Activated T-cell treated with anti-CD3 and anti-CD28 coated beads, Interleukin-2, amount 50 U/mL, for 4 hours (primary cell): Measurements from ENCODE around the gene LTBP3. TPM values are rescaled to one million over a fixed set of nuclear protein-coding genes. Genes with fewer than 3 reads are reported as not detected.

ENCODE experiments used
- ATAC-seq, 2 donors: fragments of 200-7000 bp; cut with Tn5 transposase; one replicate each; pipeline ENCODE4 v1.10.0; 2021
- DNase-seq: peaks from one replicate; pipeline ENCODE4 v3.0.0-alpha.2; 2020
- H3K27me3 Mint-ChIP-seq: one replicate; pipeline ENCODE4 v1.8.0; 2021; ENCODE audit warnings: low read depth, mixed read lengths
- H3K36me3 Mint-ChIP-seq: one replicate; pipeline ENCODE4 v1.8.0; 2022; ENCODE audit warnings: mixed read lengths; ENCODE audit not compliant: insufficient read depth
- H3K4me1 Mint-ChIP-seq: one replicate; pipeline ENCODE4 v1.8.0; 2021; ENCODE audit warnings: low read depth, mixed read lengths
- H3K4me3 Mint-ChIP-seq: one replicate; pipeline ENCODE4 v1.8.0; 2021; ENCODE audit warnings: mild to moderate bottlenecking, moderate library complexity, mixed read lengths
- H3K9me3 Mint-ChIP-seq: one replicate; pipeline ENCODE4 v1.8.0; 2021; ENCODE audit warnings: mixed read lengths
- total RNA-seq, 3 donors: library from RNA; stranded (reverse); gene quantifications; one replicate each; pipeline ENCODE4 v1.2.1, GENCODE V29; 2021

The LTBP3 gene
- total RNA-seq, 3 donors from 2014 or later = 33.1 to 40.8 (median 40.1) TPM

DNA sequence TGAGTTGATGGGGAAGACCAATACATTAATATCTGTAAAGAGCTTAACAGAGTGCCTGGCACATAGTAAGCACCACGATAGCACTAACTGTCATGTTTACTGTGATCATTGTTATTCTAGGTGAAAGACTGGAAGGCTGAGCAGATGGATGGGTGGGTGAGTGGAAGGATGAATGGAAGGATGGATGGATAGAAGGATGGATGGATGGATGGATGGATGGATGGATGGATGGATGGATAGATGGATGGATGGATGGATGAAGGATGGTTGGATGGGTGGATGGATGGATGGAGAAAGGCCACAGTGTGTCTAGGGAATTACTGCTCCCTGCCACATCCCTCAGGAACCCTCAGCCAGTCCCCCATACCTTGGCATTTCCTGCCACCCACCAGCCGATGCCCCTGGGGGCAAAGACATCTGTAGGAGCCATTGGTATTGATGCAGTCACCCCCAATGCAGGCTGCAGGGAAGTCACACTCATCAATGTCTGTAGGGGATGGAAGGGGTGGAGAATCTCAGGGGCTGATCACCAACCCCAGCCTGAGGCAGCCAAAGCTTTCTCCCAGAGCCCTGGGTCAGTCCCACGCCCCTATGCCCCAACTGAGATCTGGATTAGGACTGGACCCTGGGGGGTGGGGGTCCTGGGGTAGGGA, 15.3 kb downstream of the LTBP3 start:
- H3K27me3 Mint-ChIP-seq = no peaks in the 10 kb centered on the region
- DNase-seq (no peak), ATAC-seq (no peak)
- no peaks in the 10 kb centered on the region for H3K9me3 Mint-ChIP-seq
- no peak overlapping the region for H3K4me3 Mint-ChIP-seq
- peaks cover 1% of the 10 kb centered on the region for H3K36me3 Mint-ChIP-seq
- H3K4me1 Mint-ChIP-seq = peaks cover 38% of the 10 kb centered on the region

DNA sequence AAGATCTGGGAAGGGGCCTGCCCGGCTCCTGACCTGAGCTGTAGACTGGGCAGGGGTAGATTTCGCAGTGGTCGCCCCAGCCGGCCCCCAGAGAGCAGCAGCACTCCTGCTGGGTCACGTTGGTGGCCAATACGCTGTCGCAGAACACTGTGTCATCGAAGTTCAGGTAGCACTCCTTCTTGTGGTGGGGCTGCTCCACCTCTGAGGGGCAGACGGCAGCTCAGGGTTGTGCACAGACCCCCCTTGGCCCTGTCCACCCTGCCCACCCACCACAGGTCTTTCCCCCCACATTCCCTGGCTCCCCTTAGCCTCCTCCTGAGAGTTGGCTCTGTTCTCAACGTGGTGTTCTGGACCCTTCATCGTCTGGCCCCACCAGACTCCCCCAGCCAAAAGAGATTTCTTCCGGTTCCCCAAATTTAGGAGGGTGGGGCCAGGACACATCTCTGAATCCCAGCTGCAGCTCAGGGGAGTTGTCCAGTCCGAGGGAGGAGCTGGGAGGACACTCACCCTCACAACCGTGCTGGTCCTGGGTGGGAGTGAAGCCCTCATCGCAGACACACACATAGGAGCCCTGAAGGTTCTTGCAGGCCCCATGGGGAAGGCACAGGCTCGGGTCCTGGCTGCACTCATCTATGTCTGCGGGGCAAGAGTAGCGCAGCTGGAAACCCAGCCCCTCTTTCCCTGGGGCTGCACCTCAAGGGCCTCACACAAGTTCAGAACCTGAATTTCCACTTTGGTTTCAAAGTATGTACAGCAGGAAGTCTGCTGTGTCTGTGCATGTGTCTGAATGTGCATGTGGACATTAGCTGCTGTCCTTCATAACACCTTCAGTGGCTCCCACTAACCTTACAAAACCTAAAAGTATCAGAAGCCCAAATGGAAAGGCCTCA, 16.8 kb downstream of the LTBP3 start:
- H3K36me3 Mint-ChIP-seq = peaks cover 1% of the 10 kb centered on the region

DNA sequence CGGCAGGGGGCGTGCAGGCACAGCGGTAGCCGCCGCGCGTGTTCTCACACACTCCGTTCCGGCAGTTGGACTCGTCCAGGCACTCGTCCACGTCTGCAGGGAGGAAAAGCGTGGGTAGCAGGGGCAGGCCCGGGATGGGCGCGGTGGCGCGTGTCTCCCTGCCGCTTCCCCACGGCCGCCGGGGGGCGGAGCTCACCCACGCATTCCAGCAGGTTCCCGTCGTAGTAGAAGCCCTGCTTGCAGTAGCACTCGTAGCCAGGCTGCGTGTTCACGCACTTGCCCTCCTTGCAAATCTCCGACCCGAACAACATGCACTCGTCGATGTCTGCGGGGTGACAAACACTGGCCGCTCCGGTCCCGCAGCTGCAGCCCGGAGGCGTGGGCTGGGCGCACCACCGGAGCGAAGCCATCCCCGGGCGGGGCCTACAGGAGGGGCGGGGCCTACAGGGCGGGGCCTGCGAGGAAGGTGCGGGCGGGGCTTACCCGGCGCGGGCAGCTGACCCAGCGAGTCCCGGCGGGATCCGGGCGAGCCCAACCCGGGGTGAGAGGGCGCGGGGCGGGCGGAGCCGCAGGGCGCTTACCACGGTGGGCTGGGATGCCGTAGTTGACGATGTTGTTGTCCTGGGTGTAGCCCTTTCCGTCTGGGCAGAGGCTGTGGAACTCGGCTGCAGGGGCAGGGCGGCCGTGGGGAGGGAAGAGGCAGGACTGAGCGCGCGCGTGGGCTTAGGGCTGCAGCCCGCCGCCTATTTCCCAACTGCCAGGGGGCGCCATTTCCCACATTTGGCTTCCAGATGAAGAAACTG, 17.7 kb downstream of the LTBP3 start:
- H3K9me3 Mint-ChIP-seq = no peaks in the 10 kb centered on the region
- peak overlapping the region; percentile 81 for H3K4me3 Mint-ChIP-seq
- H3K27me3 Mint-ChIP-seq = no peaks in the 10 kb centered on the region

More for the DNA sequence above, 16.8 kb downstream of the LTBP3 start:
- peaks cover 30% of the 10 kb centered on the region for H3K4me1 Mint-ChIP-seq
- no peaks in the 10 kb centered on the region for H3K27me3 Mint-ChIP-seq
- no peaks in the 10 kb centered on the region for H3K9me3 Mint-ChIP-seq
- H3K4me3 Mint-ChIP-seq = peak overlapping the region; percentile 81
- no peak for ATAC-seq
- DNase-seq = no peak

DNA sequence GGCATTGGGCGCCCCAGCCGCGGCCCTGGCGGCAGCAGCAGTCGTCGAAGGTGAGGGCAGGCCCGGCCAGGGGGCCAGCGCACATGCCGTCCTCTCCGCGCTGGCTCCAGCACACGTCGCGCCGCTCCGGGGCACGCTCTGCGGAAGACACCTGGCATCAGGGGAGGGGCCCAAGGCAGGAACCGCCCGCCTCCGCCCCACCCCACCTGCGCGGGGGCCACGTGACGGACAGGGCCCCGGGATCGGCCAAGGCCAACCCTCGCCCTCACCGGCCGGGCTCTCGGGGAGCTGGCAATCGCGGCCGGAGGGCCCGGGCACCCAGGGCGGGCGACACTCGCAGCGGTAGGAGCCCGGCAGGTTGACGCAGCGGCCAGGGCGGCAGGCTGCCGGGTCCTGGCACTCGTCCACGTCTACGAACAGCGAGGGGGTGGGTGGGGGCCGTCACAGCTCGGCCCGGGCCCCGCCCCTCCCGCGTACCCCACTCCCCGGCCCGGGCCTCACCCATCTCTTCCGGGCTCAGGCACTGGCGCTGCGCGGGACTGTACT, 18.3 kb downstream of the LTBP3 start:
- H3K36me3 Mint-ChIP-seq = peaks cover 1% of the 10 kb centered on the region
- DNase-seq (no peak), ATAC-seq (peak; percentile 80 to 82)
- H3K4me1 Mint-ChIP-seq = peaks cover 17% of the 10 kb centered on the region
- peak overlapping the region; percentile 81 for H3K4me3 Mint-ChIP-seq
- no peaks in the 10 kb centered on the region for H3K9me3 Mint-ChIP-seq
- H3K27me3 Mint-ChIP-seq = no peaks in the 10 kb centered on the region

More for the DNA sequence above, 17.7 kb downstream of the LTBP3 start:
- ATAC-seq (peak; percentile 85 to 88), DNase-seq (peak; percentile 85)
- H3K4me1 Mint-ChIP-seq = peaks cover 23% of the 10 kb centered on the region
- peaks cover 1% of the 10 kb centered on the region for H3K36me3 Mint-ChIP-seq

DNA sequence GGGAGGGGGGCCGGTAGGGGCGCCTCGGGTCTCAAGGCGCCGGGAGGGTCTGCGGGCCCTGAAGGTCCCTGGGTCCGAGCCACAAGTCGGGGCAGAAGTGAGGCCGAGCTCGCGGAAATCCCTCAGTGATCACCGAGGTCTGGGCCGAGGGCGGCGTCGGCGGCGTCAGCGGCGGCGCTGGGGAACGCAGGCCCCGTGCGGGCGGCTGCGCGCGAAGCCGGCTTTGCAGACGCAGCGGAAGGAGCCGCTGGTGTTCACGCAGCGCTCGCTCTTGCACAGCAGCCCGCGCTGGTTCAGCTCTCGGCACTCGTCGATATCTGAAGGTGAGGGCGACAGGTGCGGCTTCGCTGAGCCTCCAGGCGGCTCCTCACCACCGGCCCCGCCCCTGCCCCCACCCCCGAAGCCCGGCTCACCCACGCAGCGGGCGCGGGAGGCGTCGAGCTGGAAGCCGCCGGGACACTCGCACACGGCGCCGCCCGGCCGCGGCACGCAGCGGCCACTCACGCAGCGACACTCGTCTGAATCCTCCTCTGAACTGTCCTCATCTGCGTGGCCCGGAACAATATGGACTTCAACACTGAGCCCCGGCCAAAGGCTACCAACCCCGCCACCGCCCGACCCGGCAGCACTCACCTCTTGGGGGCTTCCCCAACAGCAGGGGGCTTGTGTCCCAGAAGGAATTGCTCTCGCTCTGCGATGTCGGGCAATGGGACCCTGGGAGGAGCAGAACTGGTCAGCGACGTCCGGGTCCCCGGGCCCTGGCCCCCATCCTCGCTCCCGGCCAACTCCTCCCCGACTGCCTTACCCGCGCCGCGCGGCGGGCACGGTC, 19.0 kb downstream of the LTBP3 start:
- no peak for DNase-seq
- no peaks in the 10 kb centered on the region for H3K27me3 Mint-ChIP-seq
- no peak for ATAC-seq
- peaks cover 7% of the 10 kb centered on the region for H3K36me3 Mint-ChIP-seq
- no peak overlapping the region for H3K4me3 Mint-ChIP-seq
- no peaks in the 10 kb centered on the region for H3K9me3 Mint-ChIP-seq
- peaks cover 14% of the 10 kb centered on the region for H3K4me1 Mint-ChIP-seq

DNA sequence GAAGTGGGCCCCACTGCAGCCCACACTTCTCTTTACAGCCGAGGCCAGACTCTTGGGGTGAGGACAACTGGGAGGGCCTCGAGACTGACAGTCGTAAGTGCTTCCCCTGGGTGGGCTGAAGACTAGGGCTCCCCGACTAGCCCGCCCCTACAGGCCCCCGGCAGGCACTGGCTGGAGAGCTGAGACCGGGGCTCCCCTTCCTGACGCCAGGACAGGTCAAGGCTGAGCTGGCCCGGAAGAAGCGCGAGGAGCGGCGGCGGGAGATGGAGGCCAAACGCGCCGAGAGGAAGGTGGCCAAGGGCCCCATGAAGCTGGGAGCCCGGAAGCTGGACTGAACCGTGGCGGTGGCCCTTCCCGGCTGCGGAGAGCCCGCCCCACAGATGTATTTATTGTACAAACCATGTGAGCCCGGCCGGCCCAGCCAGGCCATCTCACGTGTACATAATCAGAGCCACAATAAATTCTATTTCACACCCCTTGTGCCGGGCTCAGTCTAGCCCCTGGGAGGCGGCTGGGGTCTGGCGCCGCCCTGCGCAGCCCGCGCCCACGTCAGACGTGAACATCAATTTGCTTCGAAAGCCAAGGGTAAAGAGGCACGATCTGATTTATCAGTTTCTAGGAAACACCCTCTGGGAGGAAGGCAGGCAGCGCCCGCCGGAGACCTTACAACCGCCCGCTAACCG, 19.8 kb downstream of the LTBP3 start:
- DNase-seq (no peak), ATAC-seq (no peak)
- Mint-ChIP-seq H3K9me3 (no peaks in the 10 kb centered on the region), H3K4me1 (peaks cover 12% of the 10 kb centered on the region), H3K4me3 (peak overlapping the region; percentile 56), H3K27me3 (no peaks in the 10 kb centered on the region), H3K36me3 (peaks cover 7% of the 10 kb centered on the region)

DNA sequence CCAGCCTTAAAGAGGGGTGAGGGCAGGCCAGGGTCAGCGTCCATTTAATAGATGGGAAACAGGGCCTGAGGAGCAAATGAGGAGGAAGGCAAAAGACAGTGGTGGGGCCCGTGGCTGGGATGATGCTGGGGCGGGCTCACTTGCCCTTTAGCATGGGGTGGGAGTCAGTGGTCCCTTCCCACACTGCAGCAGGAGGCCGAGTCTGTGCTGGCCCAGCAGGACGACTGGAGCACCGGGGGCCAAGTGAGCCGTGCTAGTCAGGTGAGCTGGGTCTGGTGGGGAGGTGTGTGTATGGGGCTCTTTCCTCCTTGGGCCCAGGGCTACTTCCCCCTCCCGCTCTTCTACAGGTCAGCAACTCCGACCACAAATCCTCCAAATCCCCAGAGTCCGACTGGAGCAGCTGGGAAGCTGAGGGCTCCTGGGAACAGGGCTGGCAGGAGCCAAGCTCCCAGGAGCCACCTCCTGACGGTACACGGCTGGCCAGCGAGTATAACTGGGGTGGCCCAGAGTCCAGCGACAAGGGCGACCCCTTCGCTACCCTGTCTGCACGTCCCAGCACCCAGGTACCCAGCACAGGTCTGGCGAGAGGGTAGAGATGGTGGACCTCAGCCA, 20.4 kb downstream of the LTBP3 start:
- no peak for ATAC-seq
- Mint-ChIP-seq H3K27me3 (no peaks in the 10 kb centered on the region), H3K36me3 (peaks cover 8% of the 10 kb centered on the region), H3K4me3 (no peak overlapping the region), H3K9me3 (no peaks in the 10 kb centered on the region), H3K4me1 (peaks cover 12% of the 10 kb centered on the region)
- no peak for DNase-seq

DNA sequence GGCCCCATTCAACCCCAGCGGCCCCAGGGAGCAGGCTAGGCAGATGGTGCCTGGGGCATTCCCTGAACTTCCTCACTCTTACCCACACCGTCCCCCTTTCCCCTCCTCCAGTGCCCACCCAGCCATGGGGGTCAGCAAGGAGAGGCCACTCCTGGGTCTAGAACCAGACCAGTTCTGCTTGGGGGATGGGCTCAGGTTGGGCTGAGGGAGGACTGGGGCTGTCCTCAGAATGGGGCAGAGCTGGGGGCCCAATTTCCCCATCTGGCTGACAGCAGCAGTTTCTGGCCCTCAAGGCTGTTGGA, 20.9 kb downstream of the LTBP3 start:
- no peak for ATAC-seq
- no peak for DNase-seq
- peaks cover 12% of the 10 kb centered on the region for H3K4me1 Mint-ChIP-seq
- peaks cover 7% of the 10 kb centered on the region for H3K36me3 Mint-ChIP-seq
- no peak overlapping the region for H3K4me3 Mint-ChIP-seq
- H3K9me3 Mint-ChIP-seq = no peaks in the 10 kb centered on the region
- H3K27me3 Mint-ChIP-seq = no peaks in the 10 kb centered on the region

DNA sequence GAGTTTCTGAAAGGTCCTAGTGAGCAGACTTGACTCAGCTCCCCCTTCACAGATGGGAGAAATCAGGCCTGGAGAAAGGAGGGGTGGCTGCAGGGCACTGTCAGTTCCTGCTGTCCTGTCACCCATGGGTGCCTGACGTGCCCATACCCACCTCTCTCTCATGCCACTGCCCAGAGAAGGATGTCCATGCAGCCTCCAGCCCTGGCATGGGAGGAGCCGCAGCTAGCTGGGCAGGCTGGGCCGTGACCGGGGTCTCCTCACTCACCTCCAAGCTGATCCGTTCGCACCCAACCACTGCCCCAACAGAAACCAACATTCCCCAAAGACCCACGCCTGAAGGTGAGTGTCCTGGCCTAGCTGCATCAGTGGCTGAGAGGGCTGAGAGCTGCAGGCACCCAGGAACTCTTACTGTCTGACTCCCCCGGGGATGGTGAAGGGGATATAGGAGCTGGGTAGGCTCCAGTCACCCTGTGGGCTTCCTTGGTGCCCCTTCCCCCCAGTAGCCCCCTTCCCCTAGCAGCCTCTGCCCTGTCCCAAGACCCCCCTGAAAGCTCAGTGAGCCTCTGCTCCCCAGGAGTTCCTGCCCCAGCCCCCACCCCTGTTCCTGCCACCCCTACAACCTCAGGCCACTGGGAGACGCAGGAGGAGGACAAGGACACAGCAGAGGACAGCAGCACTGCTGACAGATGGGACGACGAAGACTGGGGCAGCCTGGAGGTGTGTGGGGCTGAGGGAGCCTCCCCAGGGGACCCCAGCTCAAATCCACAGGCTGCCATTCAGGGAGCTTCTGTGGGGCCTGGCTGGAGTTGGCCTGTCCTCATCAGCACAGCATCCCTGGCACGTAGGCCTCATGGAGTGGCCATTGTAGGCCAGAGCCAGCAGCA, 21.5 kb downstream of the LTBP3 start:
- H3K4me3 Mint-ChIP-seq = no peak overlapping the region
- peaks cover 10% of the 10 kb centered on the region for H3K4me1 Mint-ChIP-seq
- no peaks in the 10 kb centered on the region for H3K27me3 Mint-ChIP-seq
- DNase-seq = no peak
- H3K36me3 Mint-ChIP-seq = peaks cover 7% of the 10 kb centered on the region
- no peak for ATAC-seq
- no peaks in the 10 kb centered on the region for H3K9me3 Mint-ChIP-seq

DNA sequence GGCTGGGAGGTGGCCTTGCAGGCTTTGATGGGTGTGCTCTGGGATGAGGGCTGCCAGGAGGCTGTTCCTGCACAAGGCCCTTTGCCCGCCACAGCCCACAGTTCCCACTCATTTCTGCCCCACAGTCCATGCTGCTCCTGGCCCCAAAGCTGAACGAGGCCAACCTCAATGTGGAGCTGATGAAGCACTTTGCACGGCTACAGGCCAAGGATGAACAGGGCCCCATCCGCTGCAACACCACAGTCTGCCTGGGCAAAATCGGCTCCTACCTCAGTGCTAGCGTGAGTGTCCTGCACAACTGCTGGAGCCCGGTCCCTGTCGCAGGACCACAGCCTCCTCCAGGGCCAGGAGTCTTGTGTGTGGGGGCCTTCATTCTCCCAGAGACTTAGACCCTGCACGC, 23.1 kb downstream of the LTBP3 start:
- Mint-ChIP-seq H3K36me3 (peaks cover 9% of the 10 kb centered on the region), H3K9me3 (no peaks in the 10 kb centered on the region), H3K4me1 (peaks cover 4% of the 10 kb centered on the region), H3K27me3 (no peaks in the 10 kb centered on the region), H3K4me3 (no peak overlapping the region)
- DNase-seq (no peak), ATAC-seq (no peak)

DNA sequence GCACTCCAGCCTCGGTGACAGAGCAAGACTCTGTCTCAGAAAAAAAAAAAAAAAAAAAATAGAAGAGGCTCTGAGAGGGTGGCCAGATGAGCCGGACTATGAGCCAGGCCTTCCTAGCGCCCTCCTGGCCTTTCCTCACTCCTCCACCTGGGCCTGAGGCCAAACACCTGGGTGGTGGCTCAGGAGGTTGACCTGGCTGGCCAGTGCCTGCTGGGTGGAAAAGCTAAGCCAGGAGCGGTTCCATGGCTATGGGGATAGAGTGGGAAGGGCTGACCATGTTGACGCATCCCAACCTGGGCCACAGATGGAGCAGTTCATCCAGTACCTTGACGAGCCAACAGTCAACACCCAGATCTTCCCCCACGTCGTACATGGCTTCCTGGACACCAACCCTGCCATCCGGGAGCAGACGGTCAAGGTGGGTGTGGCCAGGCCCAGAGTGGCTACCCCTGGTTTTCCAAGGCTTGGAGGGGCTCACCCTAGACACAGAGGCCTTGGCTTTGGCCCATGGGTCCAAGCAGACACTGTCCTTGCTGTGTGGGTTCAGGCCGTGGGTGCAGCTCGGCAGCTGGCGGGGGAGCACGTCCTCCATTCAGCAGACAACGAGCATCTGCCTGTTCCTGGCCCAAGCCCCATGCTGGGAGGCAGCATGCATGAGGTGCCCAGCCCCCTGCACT, 25.6 kb downstream of the LTBP3 start:
- Mint-ChIP-seq H3K4me3 (no peak overlapping the region), H3K36me3 (peaks cover 15% of the 10 kb centered on the region), H3K27me3 (no peaks in the 10 kb centered on the region), H3K9me3 (no peaks in the 10 kb centered on the region), H3K4me1 (peaks cover 14% of the 10 kb centered on the region)
- DNase-seq (no peak), ATAC-seq (no peak)

DNA sequence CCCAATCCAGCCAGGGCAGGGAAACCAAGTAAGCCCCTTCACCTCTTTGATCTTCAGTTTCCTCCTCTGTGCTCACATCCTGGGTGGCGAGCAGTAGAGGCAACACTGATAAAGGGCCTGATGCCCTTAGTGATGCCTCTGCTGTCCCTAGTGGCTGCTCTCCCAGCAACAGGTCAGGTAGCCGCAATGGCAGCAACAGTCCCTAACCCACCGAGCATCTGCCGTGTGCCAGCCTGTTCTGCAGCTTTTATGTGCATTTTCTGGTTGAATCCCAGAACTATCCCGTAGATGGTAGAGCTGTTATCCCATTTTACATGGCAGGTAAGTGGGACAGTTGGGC, 28.0 kb downstream of the LTBP3 start:
- no peak for DNase-seq

More for the DNA sequence above, 28.0 kb downstream of the LTBP3 start:
- H3K36me3 Mint-ChIP-seq = peaks cover 21% of the 10 kb centered on the region
- H3K4me3 Mint-ChIP-seq = no peak overlapping the region
- ATAC-seq = peak; percentile 71
- no peaks in the 10 kb centered on the region for H3K9me3 Mint-ChIP-seq
- H3K27me3 Mint-ChIP-seq = no peaks in the 10 kb centered on the region
- peaks cover 32% of the 10 kb centered on the region for H3K4me1 Mint-ChIP-seq
